Immature natural killer cell (primary cell): ENCODE measurements around the gene CDC6. TPM values are rescaled to one million over a fixed set of nuclear protein-coding genes. Genes with fewer than 3 reads are reported as not detected.
A peak's percentile ranks its signal among the peaks of the same experiment; 100 is the strongest.

Experiments used
- DNase-seq, 3 donors: peaks; one replicate each; pipeline ENCODE4 v3.0.0; 2022; ENCODE audit warnings: mixed read lengths in 1 of 3
- H3K27ac Mint-ChIP-seq, 6 donors: one replicate each; pipeline ENCODE4 v1.8.0; 2020; ENCODE audit warnings: mixed read lengths in 6 of 6, mild to moderate bottlenecking in 5 of 6, inconsistent platforms in 4 of 6, moderate library complexity in 3 of 6
- H3K27me3 Mint-ChIP-seq, 3 donors: one replicate each; pipeline ENCODE4 v1.8.0; 2020 to 2021; ENCODE audit warnings: low read depth in 3 of 3, mild to moderate bottlenecking in 3 of 3, mixed read lengths in 3 of 3, moderate library complexity in 3 of 3, inconsistent platforms in 1 of 3
- H3K36me3 Mint-ChIP-seq, 3 donors: one replicate each; pipeline ENCODE4 v1.8.0; 2020; ENCODE audit warnings: mixed read lengths in 3 of 3, inconsistent platforms in 2 of 3, mild to moderate bottlenecking in 2 of 3
- H3K4me1 Mint-ChIP-seq, 2 donors: one replicate each; pipeline ENCODE4 v1.8.0; 2020; ENCODE audit warnings: inconsistent platforms in 2 of 2, mild to moderate bottlenecking in 2 of 2, mixed read lengths in 2 of 2, moderate library complexity in 1 of 2
- H3K4me3 Mint-ChIP-seq, 5 donors: one replicate each; pipeline ENCODE4 v1.8.0; 2020; ENCODE audit warnings: mild to moderate bottlenecking in 5 of 5, mixed read lengths in 5 of 5, inconsistent platforms in 3 of 5, moderate library complexity in 3 of 5
- H3K9me3 Mint-ChIP-seq, 6 donors: one replicate each; pipeline ENCODE4 v1.8.0; 2020; ENCODE audit warnings: mild to moderate bottlenecking in 6 of 6, mixed read lengths in 6 of 6, inconsistent platforms in 4 of 6, moderate library complexity in 3 of 6
- polyA plus RNA-seq, 3 donors: library from polyadenylated mRNA; unstranded; fragments of 300-500 nt; fragmentation: Illumina TruSeq; gene quantifications; one replicate each; pipeline ENCODE4 v1.2.3, GENCODE V29; 2021

CDC6 gene, protein sequence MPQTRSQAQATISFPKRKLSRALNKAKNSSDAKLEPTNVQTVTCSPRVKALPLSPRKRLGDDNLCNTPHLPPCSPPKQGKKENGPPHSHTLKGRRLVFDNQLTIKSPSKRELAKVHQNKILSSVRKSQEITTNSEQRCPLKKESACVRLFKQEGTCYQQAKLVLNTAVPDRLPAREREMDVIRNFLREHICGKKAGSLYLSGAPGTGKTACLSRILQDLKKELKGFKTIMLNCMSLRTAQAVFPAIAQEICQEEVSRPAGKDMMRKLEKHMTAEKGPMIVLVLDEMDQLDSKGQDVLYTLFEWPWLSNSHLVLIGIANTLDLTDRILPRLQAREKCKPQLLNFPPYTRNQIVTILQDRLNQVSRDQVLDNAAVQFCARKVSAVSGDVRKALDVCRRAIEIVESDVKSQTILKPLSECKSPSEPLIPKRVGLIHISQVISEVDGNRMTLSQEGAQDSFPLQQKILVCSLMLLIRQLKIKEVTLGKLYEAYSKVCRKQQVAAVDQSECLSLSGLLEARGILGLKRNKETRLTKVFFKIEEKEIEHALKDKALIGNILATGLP
- 1 to 10 TPM in 2 of 3 donors, under 1 TPM in 1; 0.81 to 1.8 (median 1.5) TPM for polyA plus RNA-seq

GRCh38 chr17:40287494-40288369 is at the start of gene CDC6:
Gene CDC6 (plus strand): TSS chr17:40287879. CDS start chr17:40289421, 1,542 bp downstream.
- H3K27ac Mint-ChIP-seq = peak within 1 kb of the TSS; percentile 79 to 94 (median 92)
- H3K9me3 Mint-ChIP-seq = no peaks in the 10 kb centered on the region
- peak; percentile 98 for DNase-seq
- H3K36me3 Mint-ChIP-seq = peaks cover 0 to 5% (median 0%) of the 10 kb centered on the region in 3 donors
- H3K4me3 Mint-ChIP-seq = peak within 1 kb of the TSS; percentile 91 to 99 (median 95)
- H3K27me3 Mint-ChIP-seq = peaks cover 6 to 8% (median 7%) of the 10 kb centered on the region in 3 donors
- H3K4me1 Mint-ChIP-seq = peaks cover 30 to 35% of the 10 kb centered on the region in 2 donors

GRCh38 chr17:40241252-40241834 is 46.3 kb upstream of the CDC6 start:
- DNase-seq = no peak
- H3K4me3 Mint-ChIP-seq = peak overlapping the region in 1 of 5 donors; percentile 2
- no peaks in the 10 kb centered on the region for H3K27me3 Mint-ChIP-seq
- peak overlapping the region in 3 of 6 donors; percentile 42 to 74 (median 65) for H3K27ac Mint-ChIP-seq
- peaks cover 41 to 52% of the 10 kb centered on the region in 2 donors for H3K4me1 Mint-ChIP-seq
- no peaks in the 10 kb centered on the region for H3K9me3 Mint-ChIP-seq
- H3K36me3 Mint-ChIP-seq = peaks cover 0 to 3% (median 0%) of the 10 kb centered on the region in 3 donors

- no peaks in the 10 kb centered on the region for H3K27me3 Mint-ChIP-seq
- no peak for DNase-seq
- no peak overlapping the region for H3K4me3 Mint-ChIP-seq
- no peaks in the 10 kb centered on the region for H3K9me3 Mint-ChIP-seq
- peak overlapping the region in 2 of 6 donors; percentile 4 to 46 for H3K27ac Mint-ChIP-seq
- H3K4me1 Mint-ChIP-seq = peaks cover 39 to 55% of the 10 kb centered on the region in 2 donors
- H3K36me3 Mint-ChIP-seq = no peaks in the 10 kb centered on the region
These were observed 44.9 kb upstream of the CDC6 start for GRCh38 chr17:40242774-40243173.

DNA sequence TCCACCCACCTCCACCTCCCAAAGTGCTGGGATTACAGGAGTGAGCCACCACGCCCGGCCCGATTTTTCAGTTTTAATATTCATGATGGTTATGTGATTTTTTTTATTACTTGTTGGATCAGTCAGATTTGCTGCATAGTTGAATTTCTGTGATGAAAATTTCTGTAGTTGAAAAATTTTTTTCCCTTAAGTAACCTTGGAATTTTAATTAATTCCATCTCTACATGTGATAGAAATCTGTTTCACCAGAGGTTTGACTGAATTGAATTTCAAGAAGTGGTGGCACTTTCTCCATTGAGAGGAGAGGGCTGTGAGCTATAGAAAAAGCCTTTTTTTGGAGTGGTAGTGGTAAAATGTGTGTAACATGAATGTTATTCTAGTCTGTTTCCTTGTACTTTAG is 43.9 kb upstream of the CDC6 start:
- H3K4me3 Mint-ChIP-seq = no peak overlapping the region
- H3K36me3 Mint-ChIP-seq = no peaks in the 10 kb centered on the region
- DNase-seq = no peak
- H3K9me3 Mint-ChIP-seq = no peaks in the 10 kb centered on the region
- peaks cover 43 to 65% of the 10 kb centered on the region in 2 donors for H3K4me1 Mint-ChIP-seq
- no peaks in the 10 kb centered on the region for H3K27me3 Mint-ChIP-seq
- peak overlapping the region in 2 of 6 donors; percentile 12 to 49 for H3K27ac Mint-ChIP-seq

GRCh38 chr17:40244255-40244654 is 43.4 kb upstream of the CDC6 start:
- H3K27ac Mint-ChIP-seq = peak overlapping the region in 3 of 6 donors; percentile 5 to 64 (median 33)
- H3K27me3 Mint-ChIP-seq = no peaks in the 10 kb centered on the region

GRCh38 chr17:40247926-40248495 is 39.7 kb upstream of the CDC6 start:
- no peaks in the 10 kb centered on the region for H3K27me3 Mint-ChIP-seq
- H3K9me3 Mint-ChIP-seq = no peaks in the 10 kb centered on the region
- H3K4me1 Mint-ChIP-seq = peaks cover 36 to 66% of the 10 kb centered on the region in 2 donors
- no peak for DNase-seq
- H3K4me3 Mint-ChIP-seq = no peak overlapping the region
- H3K36me3 Mint-ChIP-seq = no peaks in the 10 kb centered on the region
- peak overlapping the region in 2 of 6 donors; percentile 37 to 71 for H3K27ac Mint-ChIP-seq

More at GRCh38 chr17:40244255-40244654, 43.4 kb upstream of the CDC6 start:
- Mint-ChIP-seq H3K9me3 (no peaks in the 10 kb centered on the region), H3K36me3 (no peaks in the 10 kb centered on the region), H3K4me1 (peaks cover 47 to 70% of the 10 kb centered on the region in 2 donors), H3K4me3 (no peak overlapping the region)
- DNase-seq = no peak

DNA sequence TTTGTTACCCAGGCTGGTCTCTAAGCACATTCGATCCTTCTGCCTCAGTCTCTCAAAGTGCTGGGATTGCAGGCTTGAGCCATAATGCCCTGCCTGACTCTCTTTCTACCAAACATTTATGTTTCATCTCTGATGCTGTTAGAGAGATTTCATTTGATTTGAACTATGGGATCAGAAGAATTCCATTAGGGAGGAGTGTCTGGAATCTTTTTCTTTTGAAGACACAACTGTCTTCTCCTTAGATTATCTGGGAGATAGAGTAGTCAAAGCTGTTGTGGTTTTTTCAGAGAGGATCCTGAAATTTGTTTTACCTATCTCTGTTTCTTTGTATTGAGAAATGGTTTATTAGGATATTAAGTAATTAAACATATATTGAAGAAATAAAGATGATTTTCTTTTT is 39.2 kb upstream of the CDC6 start:
- no peak for DNase-seq
- no peak overlapping the region for H3K4me3 Mint-ChIP-seq
- no peaks in the 10 kb centered on the region for H3K27me3 Mint-ChIP-seq
- peak overlapping the region in 2 of 6 donors; percentile 24 to 34 for H3K27ac Mint-ChIP-seq
- H3K36me3 Mint-ChIP-seq = no peaks in the 10 kb centered on the region
- peaks cover 34 to 65% of the 10 kb centered on the region in 2 donors for H3K4me1 Mint-ChIP-seq
- H3K9me3 Mint-ChIP-seq = no peaks in the 10 kb centered on the region

DNA sequence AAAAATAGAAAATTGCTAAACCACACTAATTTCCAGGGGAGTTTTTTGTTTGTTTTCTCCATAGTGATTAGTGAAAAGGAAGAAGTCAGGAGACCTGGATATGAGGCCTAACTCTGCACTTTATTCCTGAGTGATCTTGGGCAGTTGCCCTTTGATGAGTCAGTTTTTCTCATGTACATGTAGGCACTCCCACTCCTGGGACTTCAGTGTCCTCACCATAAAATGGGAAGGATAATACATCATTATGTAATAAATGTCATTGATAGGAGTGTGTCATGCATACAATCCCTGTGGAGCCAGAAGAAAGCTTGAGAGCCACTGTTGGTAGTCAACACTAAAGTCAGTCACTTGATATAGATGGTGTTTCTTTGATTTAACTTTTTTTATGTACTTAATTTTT is 36.1 kb upstream of the CDC6 start:
- Mint-ChIP-seq H3K4me1 (peaks cover 24 to 53% of the 10 kb centered on the region in 2 donors), H3K27me3 (peaks cover 0 to 1% (median 0%) of the 10 kb centered on the region in 3 donors), H3K27ac (peak overlapping the region in 2 of 6 donors; percentile 23 to 34), H3K36me3 (peaks cover 0 to 1% (median 1%) of the 10 kb centered on the region in 3 donors), H3K9me3 (no peaks in the 10 kb centered on the region), H3K4me3 (no peak overlapping the region)
- no peak for DNase-seq

DNA sequence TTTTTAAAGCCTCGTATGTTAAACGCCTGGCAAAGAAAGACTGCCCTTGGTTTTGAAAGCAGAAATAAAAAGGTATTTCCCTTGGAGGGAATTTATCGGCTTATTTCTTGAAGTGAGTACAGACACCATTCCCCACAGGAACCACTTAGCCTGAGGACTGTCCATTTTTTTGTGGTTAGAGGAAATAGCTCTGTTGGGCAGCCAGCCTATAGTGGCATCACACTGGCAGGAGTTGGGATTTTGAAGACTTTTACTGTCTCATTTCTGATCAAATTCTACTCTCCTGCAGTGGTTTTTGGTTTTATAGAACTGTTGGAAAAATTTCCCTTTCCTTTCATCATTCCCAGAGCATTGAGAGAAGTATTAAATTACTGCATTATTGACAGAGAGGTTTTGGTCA is 34.1 kb upstream of the CDC6 start:
- Mint-ChIP-seq H3K27ac (peak overlapping the region in 1 of 6 donors; percentile 44), H3K9me3 (no peaks in the 10 kb centered on the region), H3K4me3 (no peak overlapping the region)

DNA sequence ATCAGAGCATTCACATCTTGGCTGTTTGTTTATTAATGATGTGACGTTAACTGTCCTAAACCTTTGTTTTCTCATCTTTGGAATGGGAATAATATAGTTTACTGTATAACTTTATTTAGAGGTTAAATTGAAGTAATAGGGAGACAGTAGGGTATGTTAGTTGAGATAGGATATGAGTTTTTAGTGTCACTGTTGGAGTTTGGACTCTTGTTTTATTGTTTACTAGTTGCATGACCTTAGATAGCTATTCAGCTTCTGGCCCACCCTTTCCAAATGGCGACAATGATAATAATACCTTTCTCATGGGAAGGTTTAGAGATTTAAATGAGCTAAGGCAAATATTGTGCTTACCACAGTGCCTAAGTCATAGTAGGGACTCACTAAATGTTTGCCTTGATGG is 28.2 kb upstream of the CDC6 start:
- Mint-ChIP-seq H3K9me3 (no peaks in the 10 kb centered on the region), H3K4me3 (no peak overlapping the region), H3K4me1 (peaks cover 3 to 7% of the 10 kb centered on the region in 2 donors), H3K27ac (peak overlapping the region in 2 of 6 donors; percentile 31 to 47), H3K36me3 (peaks cover 9 to 27% (median 13%) of the 10 kb centered on the region in 3 donors), H3K27me3 (no peaks in the 10 kb centered on the region)
- DNase-seq = no peak

More for the DNA sequence above, 34.1 kb upstream of the CDC6 start:
- Mint-ChIP-seq H3K4me1 (peaks cover 23 to 42% of the 10 kb centered on the region in 2 donors), H3K27me3 (peaks cover 0 to 1% (median 0%) of the 10 kb centered on the region in 3 donors), H3K36me3 (peaks cover 0 to 14% (median 6%) of the 10 kb centered on the region in 3 donors)
- DNase-seq = no peak

- peaks cover 13 to 27% (median 13%) of the 10 kb centered on the region in 3 donors for H3K36me3 Mint-ChIP-seq
- no peak for DNase-seq
- H3K4me1 Mint-ChIP-seq = peaks cover 0 to 7% of the 10 kb centered on the region in 2 donors
- H3K4me3 Mint-ChIP-seq = no peak overlapping the region
- no peaks in the 10 kb centered on the region for H3K27me3 Mint-ChIP-seq
- H3K27ac Mint-ChIP-seq = no peak overlapping the region
- H3K9me3 Mint-ChIP-seq = no peaks in the 10 kb centered on the region
These were observed 27.2 kb upstream of the CDC6 start for GRCh38 chr17:40260528-40260927.

- DNase-seq = no peak
- Mint-ChIP-seq H3K36me3 (peaks cover 7 to 13% (median 13%) of the 10 kb centered on the region in 3 donors), H3K27ac (no peak overlapping the region), H3K4me1 (peaks cover 0 to 2% of the 10 kb centered on the region in 2 donors), H3K27me3 (no peaks in the 10 kb centered on the region), H3K9me3 (no peaks in the 10 kb centered on the region), H3K4me3 (no peak overlapping the region)
These were observed 23.1 kb upstream of the CDC6 start for GRCh38 chr17:40264458-40265185.
